Upper lobe of right lung (tissue), 1 donor: ENCODE measurements around the gene CASK. TPM values are rescaled to one million over a fixed set of nuclear protein-coding genes. Genes with fewer than 3 reads are reported as not detected.

Experiments used
- ATAC-seq: fragments of 200-7000 bp; cut with Tn5 transposase; one replicate; pipeline ENCODE4 v1.9.1; 2020; ENCODE audit warnings: mild to moderate bottlenecking, moderate library complexity
- DNase-seq: peaks from one replicate; pipeline ENCODE4 v3.0.0-alpha.2; 2020
- H3K27ac ChIP-seq: fragments of 200-600 bp; one replicate; pipeline ENCODE4 v1.8.0; 2022
- H3K27me3 ChIP-seq: fragments of 200-600 bp; one replicate; pipeline ENCODE4 v1.8.0; 2022; ENCODE audit warnings: mild to moderate bottlenecking
- H3K36me3 ChIP-seq: fragments of 200-600 bp; one replicate; pipeline ENCODE4 v1.8.0; 2022
- H3K4me1 ChIP-seq: fragments of 200-600 bp; one replicate; pipeline ENCODE4 v1.8.0; 2022
- H3K4me3 ChIP-seq: fragments of 200-600 bp; one replicate; pipeline ENCODE4 v1.8.0; 2022; ENCODE audit warnings: mild to moderate bottlenecking
- H3K9me3 ChIP-seq: fragments of 200-600 bp; one replicate; pipeline ENCODE4 v1.8.0; 2022
- intact Hi-C: fragments of 100-400 bp; cut with DNase I; formaldehyde crosslinking; loops from one replicate; pipeline ENCODE4 v1.11.0; 2022
- total RNA-seq: library from RNA; stranded (reverse); fragmentation: NEBNext Ultra II Directional; extraction: Animal tissue kit (Norgen Biotek cat#: 25700); gene quantifications from one replicate; pipeline ENCODE4 v1.2.1, GENCODE V29; 2021
- TF ChIP-seq, protein P1 (sequence below): fragments of 200-600 bp; IDR thresholded peaks from one replicate; pipeline ENCODE4 v1.8.0; 2022; ENCODE audit warnings: antibody characterized with exemption
- donor health status: DM: no; HTN: yes; CAD: no; lungs with severe emphysema.

The CASK gene
- total RNA-seq, 1 donor from 2014 or later: 60.4 TPM

DNA sequence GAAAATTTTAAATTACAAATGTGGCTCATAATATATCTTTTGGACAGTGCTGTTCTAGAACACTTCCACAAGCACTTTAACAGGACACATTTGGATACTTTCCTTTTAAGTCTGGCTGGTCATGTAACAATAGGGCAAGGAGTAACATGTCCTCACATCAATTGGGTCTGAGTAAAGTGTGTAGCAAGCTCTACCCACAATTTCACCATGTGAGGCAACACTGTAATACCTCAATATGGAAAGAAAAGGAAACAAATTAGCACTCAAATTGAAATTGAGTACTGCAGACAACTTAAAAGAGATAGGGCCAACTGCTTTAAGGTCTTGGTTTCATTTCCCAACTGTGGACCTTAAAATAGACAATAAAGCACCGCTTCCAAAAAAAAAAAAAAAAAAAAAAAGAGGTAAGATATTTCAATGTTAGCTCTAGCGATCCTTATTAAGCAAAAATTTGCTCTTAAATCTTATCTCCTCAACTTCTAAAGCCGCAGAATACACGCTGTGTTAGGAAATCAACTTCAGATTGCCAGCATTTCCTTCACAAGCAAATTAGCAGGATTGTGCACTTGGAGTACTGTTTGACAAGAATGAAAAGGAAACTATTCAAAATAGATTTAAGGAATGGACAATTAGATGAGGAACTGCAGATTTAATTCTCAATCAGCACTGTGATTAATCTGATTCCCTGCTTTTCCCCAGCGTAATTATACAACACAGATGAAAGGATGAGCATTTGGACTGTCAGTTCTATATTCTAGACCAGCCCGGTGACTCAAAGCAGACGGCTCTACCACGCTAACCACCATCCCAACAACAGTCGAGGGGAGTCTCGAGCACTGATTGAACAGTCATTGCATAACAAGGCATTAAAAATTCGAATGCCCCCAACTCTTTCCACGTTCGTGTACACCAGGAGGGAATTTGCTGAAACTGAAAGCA, 1.6 kb downstream of the CASK start:
- peaks cover 3% of the 10 kb centered on the region for H3K4me1 ChIP-seq
- H3K27ac ChIP-seq: peak overlapping the region; percentile 75
- intact Hi-C loops: no loop called here
- TF ChIP-seq, protein P1, sequence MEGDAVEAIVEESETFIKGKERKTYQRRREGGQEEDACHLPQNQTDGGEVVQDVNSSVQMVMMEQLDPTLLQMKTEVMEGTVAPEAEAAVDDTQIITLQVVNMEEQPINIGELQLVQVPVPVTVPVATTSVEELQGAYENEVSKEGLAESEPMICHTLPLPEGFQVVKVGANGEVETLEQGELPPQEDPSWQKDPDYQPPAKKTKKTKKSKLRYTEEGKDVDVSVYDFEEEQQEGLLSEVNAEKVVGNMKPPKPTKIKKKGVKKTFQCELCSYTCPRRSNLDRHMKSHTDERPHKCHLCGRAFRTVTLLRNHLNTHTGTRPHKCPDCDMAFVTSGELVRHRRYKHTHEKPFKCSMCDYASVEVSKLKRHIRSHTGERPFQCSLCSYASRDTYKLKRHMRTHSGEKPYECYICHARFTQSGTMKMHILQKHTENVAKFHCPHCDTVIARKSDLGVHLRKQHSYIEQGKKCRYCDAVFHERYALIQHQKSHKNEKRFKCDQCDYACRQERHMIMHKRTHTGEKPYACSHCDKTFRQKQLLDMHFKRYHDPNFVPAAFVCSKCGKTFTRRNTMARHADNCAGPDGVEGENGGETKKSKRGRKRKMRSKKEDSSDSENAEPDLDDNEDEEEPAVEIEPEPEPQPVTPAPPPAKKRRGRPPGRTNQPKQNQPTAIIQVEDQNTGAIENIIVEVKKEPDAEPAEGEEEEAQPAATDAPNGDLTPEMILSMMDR: no peak
- H3K27me3 ChIP-seq: no peaks in the 10 kb centered on the region
- H3K9me3 ChIP-seq: no peaks in the 10 kb centered on the region
- DNase-seq (no peak), ATAC-seq (peak; percentile 7)
- no peaks in the 10 kb centered on the region for H3K36me3 ChIP-seq
- H3K4me3 ChIP-seq: peak overlapping the region; percentile 63

DNA sequence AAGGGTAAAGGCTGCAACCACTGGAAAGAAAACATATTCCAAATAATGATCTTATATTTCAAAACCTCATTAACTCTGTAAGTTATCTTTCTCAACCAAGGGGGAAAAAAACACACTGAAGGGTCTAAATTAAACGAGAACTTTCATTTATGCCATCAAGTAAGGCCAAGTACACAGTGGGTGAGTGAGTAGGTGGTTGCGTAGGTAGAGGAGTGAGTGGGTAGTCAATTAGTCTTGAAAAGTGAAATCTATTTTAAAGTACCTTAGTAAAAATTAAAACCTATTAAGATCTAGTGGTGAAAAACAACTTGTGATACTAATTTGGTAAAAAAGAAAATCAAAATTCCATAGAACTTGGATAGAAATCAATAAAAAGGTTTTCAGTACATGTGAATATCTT, 3.5 kb downstream of the CASK start:
- Histone ChIP-seq H3K27ac (no peak overlapping the region), H3K36me3 (no peaks in the 10 kb centered on the region), H3K4me1 (peaks cover 3% of the 10 kb centered on the region), H3K4me3 (no peak overlapping the region), H3K9me3 (no peaks in the 10 kb centered on the region), H3K27me3 (no peaks in the 10 kb centered on the region)
- DNase-seq (no peak), ATAC-seq (no peak)
- TF ChIP-seq, protein P1: no peak
- intact Hi-C loops: no loop called here

DNA sequence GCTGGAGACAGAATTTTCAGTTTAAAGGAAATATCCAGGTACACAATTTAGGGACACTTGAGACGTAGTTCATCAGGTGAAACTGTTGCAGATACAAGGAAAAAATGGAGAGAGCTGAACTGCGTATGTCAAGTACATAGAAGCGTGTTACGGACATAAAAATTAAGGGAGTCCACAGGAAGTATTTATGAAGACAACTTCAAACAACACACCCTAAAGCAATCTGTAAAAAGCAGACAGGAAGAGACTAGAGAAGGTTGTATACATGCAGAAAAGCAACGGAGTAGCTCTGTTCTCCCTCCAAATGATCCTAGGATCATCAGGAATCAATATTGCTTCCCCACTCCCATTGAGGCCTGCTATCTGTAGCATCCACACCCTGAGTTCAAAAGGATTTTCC, 5.8 kb downstream of the CASK start:
- DNase-seq: no peak
- Histone ChIP-seq H3K27ac (no peak overlapping the region), H3K27me3 (no peaks in the 10 kb centered on the region), H3K36me3 (no peaks in the 10 kb centered on the region), H3K9me3 (no peaks in the 10 kb centered on the region), H3K4me1 (peaks cover 3% of the 10 kb centered on the region), H3K4me3 (no peak overlapping the region)
- intact Hi-C loops: no loop called here
- no peak for ATAC-seq
- TF ChIP-seq, protein P1: no peak

DNA sequence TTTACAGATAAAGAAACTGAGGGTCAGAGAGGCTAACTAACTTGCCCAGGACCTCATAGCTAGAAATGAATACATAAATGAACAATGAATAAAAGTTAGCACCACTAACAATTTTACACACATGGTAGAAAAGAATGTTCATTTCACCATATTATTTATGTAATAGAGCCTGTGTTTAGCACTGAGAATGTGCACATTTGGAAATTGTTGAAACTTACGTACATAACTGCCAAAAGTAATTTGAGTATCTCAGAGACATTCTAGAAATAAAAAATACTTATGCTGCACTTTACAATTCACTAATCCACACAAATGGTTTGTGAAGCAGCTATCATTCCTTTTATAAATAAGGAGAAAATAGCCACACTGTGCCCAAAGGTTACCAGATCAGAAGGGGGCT, 9.9 kb downstream of the CASK start:
- H3K36me3 ChIP-seq: no peaks in the 10 kb centered on the region
- ATAC-seq: no peak
- no peak overlapping the region for H3K27ac ChIP-seq
- no peaks in the 10 kb centered on the region for H3K27me3 ChIP-seq
- TF ChIP-seq, protein P1: no peak
- no peak overlapping the region for H3K4me3 ChIP-seq
- intact Hi-C loops: no loop called here
- DNase-seq: no peak
- H3K4me1 ChIP-seq: no peaks in the 10 kb centered on the region
- H3K9me3 ChIP-seq: no peaks in the 10 kb centered on the region

DNA sequence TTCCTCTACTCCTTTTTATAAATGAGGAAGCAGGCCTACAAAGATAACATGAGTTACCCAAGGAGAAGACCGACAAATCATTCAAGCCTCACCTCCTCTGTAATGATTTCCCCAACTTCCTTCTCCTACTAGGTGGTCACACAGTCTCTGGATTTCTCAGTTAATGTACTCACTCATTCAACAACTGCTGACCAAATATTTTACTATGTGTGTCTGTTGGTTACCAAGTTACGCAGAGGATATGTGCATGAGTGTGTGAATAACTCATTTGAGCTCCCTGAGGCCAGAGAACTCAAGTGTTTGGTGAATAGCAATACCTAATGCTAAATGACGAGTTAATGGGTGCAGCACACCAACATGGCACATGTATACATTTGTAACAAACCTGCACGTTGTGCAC, 10.4 kb downstream of the CASK start:
- TF ChIP-seq, protein P1: no peak
- Histone ChIP-seq H3K36me3 (no peaks in the 10 kb centered on the region), H3K9me3 (no peaks in the 10 kb centered on the region), H3K27me3 (no peaks in the 10 kb centered on the region), H3K27ac (no peak overlapping the region), H3K4me3 (no peak overlapping the region), H3K4me1 (no peaks in the 10 kb centered on the region)
- DNase-seq (no peak), ATAC-seq (no peak)
- intact Hi-C loops: no loop called here
